GM12878 (cell line): ENCODE data around the gene DDX4. TPM values are rescaled to one million over a fixed set of nuclear protein-coding genes. Genes with fewer than 3 reads are reported as not detected.
A peak's percentile ranks its signal among the peaks of the same experiment; 100 is the strongest.
"Not testable (repeated sequence)": the region's sequence is repeated elsewhere in the genome, so short reads cannot be mapped to it uniquely, and the experiment has no call there.

Experiments
- ATAC-seq: fragments of 200-7000 bp; cut with Tn5 transposase; 3 replicates; pipeline ENCODE4 v1.9.1; 2020; ENCODE audit warnings: mild to moderate bottlenecking, moderate library complexity
- BruUV-seq: library from RNA; stranded (reverse); fragments of 400-500 nt; replicated peaks from 2 replicates; lab custom pipeline; 2021; lab: Mats Ljungman, UMichigan
- CTCF ChIA-PET: fragments of 300-600 bp; sonication (Branson Sonifier 250); formaldehyde crosslinking; extraction: SDS; loops from one replicate; lab custom pipeline; 2021; ENCODE audit warnings: inconsistent platforms; lab: Yijun Ruan, JAX
- POLR2A ChIA-PET: fragments of 350-600 bp; formaldehyde crosslinking; extraction: SDS; loops from one replicate; lab custom pipeline; 2021; ENCODE audit warnings: inconsistent platforms; lab: Charles Lee
- RAD21 ChIA-PET: fragments of 300-600 bp; sonication (Branson Sonifier 250); formaldehyde crosslinking; loops from one replicate; lab custom pipeline; 2023; ENCODE audit warnings: antibody characterized with exemption; ENCODE audit not compliant: unreplicated experiment; lab: Charles Lee
- SMC1A ChIA-PET: fragments of 300-600 bp; sonication (Branson Sonifier 250); formaldehyde crosslinking; loops from one replicate; lab custom pipeline; 2023; ENCODE audit not compliant: unreplicated experiment, uncharacterized antibody; lab: Charles Lee
- DNase-seq: peaks from one replicate; pipeline ENCODE4 v3.0.0-alpha.2; 2011; ENCODE audit warnings: low read depth, low spot score
- FAIRE-seq: peaks from 3 replicates; lab custom pipeline; 2011; peaks lifted over from hg19 to GRCh38; lab: Jason Lieb, UNC
- H2AFZ ChIP-seq: 2 replicates; pipeline ENCODE4 v1.6.0; 2011; ENCODE audit warnings: low read depth, low read length, control low read depth; ENCODE audit not compliant: control insufficient read depth
- H3K27ac ChIP-seq: 2 replicates; pipeline ENCODE4 v1.5.1; 2011; ENCODE audit warnings: control low read depth; ENCODE audit not compliant: control insufficient read depth, insufficient read depth
- H3K27me3 ChIP-seq, 2 experiments: replicated peaks in 1 of 2; 2 replicates each; pipeline versions ENCODE4 v1.6.0 to v1.6.1; 2011; ENCODE audit warnings: low read length in 1 of 2; ENCODE audit not compliant: control insufficient read depth in 2 of 2, insufficient read depth in 2 of 2
- H3K36me3 ChIP-seq, 2 experiments: 2 replicates each; pipeline ENCODE4 v1.5.1; 2011; ENCODE audit warnings: low read length in 1 of 2; ENCODE audit not compliant: control insufficient read depth in 2 of 2, insufficient read depth in 2 of 2
- H3K4me1 ChIP-seq: 2 replicates; pipeline ENCODE4 v1.6.1; 2011; ENCODE audit warnings: mild to moderate bottlenecking, low read length, moderate library complexity, mixed read lengths; ENCODE audit not compliant: control insufficient read depth, insufficient read depth
- H3K4me2 ChIP-seq: 2 replicates; pipeline ENCODE4 v1.6.0; 2011; ENCODE audit warnings: control low read depth; ENCODE audit not compliant: control insufficient read depth, insufficient read depth
- H3K4me3 ChIP-seq: fragments of 200-600 bp; sonication (generic); 2 replicates; pipeline ENCODE4 v1.5.1; 2016
- H3K79me2 ChIP-seq: 2 replicates; pipeline ENCODE4 v1.6.0; 2011; ENCODE audit warnings: low read length; ENCODE audit not compliant: control insufficient read depth, insufficient read depth
- H3K9ac ChIP-seq: 2 replicates; pipeline ENCODE4 v1.8.0; 2011; ENCODE audit warnings: low read length, control low read depth, mixed read lengths; ENCODE audit not compliant: control insufficient read depth, insufficient read depth
- H3K9me3 ChIP-seq: replicated peaks from 3 replicates; pipeline ENCODE4 v1.5.1; 2011; ENCODE audit warnings: mild to moderate bottlenecking, low read length; ENCODE audit not compliant: control insufficient read depth, insufficient read depth
- H4K20me1 ChIP-seq: 2 replicates; pipeline ENCODE4 v1.6.0; 2011; ENCODE audit not compliant: control insufficient read depth, insufficient read depth
- BHLHE40 ChIP-seq, 2 experiments: fragments of 450-650 bp in 1 of 2; IDR thresholded peaks; 2 replicates each; pipeline ENCODE4 v1.6.1; 2011 to 2017; ENCODE audit warnings: low read depth in 2 of 2, borderline replicate concordance in 1 of 2, improper control_type of control experiment in 1 of 2, low read length in 1 of 2, mild to moderate bottlenecking in 1 of 2
- KAT2A ChIP-seq: conservative IDR thresholded peaks from 2 replicates; pipeline ENCODE4 v1.6.1; 2011; ENCODE audit warnings: low read depth, low read length; ENCODE audit not compliant: control insufficient read depth
- RUNX3 ChIP-seq: IDR thresholded peaks from 2 replicates; pipeline ENCODE4 v1.6.1; 2012; ENCODE audit warnings: low read length, inconsistent platforms
- WGBS: methylation state at CpG from one replicate; pipeline ENCODE4 v1.1.6; 2016; ENCODE audit warnings: low lambda C conversion rate; ENCODE audit not compliant: insufficient replicate concordance, insufficient coverage; ENCODE audit errors: missing lambda C conversion rate; 5-methylcytosine and 5-hydroxymethylcytosine counted together
- in situ Hi-C: fragments of 300-500 bp; cut with MboI; formaldehyde crosslinking; loops from 9 replicates; pipeline ENCODE4 v1.14.3; 2018; ENCODE audit warnings: mixed read lengths
- intact Hi-C: fragments of 100-400 bp; cut with micrococcal nuclease; formaldehyde crosslinking; loops from one replicate; pipeline ENCODE4 v1.14.2; 2022; ENCODE audit not compliant: unreplicated experiment
- polyA plus RNA-seq, 11 experiments: library from polyadenylated mRNA; depleted of rRNA in 4 of 11; unstranded in 6 of 11; stranded (reverse) in 5 of 11; fragments of >200 nt; fragmentation: Nextera tagmentation in 4 of 11; fragmentation: Illumina TruSeq in 1 of 11; extraction: Ambion mirVana in 4 of 11; extraction: Trizol in 1 of 11; gene quantifications; 1 replicate in 1 of 11; 2 replicates in 10 of 11; pipeline versions ENCODE4 v1.2.1 to v1.2.3, GENCODE V29; 2011 to 2016; ENCODE audit warnings: inconsistent platforms in 2 of 11, missing spikeins in 2 of 11, low read depth in 1 of 11
- total RNA-seq, 4 experiments: library from RNA; depleted of rRNA in 3 of 4; stranded (reverse); fragments of >200 nt in 3 of 4; fragmentation: Illumina TruSeq in 1 of 4; extraction: Trizol in 1 of 4; gene quantifications; 2 replicates each; pipeline versions ENCODE4 v1.2.1 to v1.2.3, GENCODE V29; 2013 to 2021

Gene DDX4
- total and polyA plus RNA-seq, 10 of the 15 experiments (the other 5 are each of a cell fraction or from before 2014, with no cell fraction given) = 0.05 to 0.36 (median 0.09) TPM; not detected in 4

DNA sequence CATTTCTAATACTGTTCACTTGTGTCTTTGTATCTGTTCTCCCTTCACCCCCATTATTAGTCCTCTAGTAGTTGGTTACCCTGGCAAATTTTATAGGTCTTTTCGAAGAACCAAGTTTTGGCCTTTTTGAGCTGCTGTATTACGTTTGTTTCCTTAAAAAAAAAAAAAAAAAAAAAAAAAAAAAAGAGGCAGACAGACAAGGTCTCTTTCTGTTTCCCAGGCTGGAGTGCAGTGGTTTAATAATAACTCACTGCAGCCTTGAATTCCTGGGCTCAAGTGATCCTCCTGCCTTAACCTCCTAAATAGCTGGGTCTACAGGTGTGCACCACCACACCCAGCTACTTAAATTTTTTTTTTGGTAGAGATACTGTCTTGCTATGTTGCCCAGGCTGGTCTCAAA, 20.9 kb downstream of the DDX4 start (continued):
- no peak for TF ChIP-seq KAT2A

DNA sequence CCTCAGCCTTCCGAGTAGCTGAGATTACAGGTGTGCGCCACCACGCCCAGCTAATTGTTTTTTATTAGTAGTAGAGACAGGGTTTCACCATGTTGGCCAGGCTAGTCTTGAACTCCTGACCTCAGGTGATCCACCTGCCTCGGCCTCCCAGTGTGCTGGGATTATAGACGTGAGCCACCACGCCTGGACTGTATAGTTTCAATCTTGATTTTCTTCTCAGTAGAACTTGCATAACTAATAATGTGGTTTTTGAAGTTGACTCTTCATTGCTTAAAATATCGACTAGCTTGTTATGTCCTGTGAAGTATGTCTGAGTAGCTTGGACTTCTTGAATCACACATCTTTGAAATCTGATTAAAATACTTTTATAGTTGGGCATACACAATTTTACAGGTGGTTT, 23.9 kb downstream of the DDX4 start:
- H2AFZ ChIP-seq, H3K4me3 ChIP-seq, H3K4me1 ChIP-seq, BruUV-seq, FAIRE-seq, H3K4me2 ChIP-seq, H3K36me3 ChIP-seq, H3K27me3 ChIP-seq, H3K27ac ChIP-seq, H4K20me1 ChIP-seq, DNase-seq, H3K9ac ChIP-seq, H3K9me3 ChIP-seq, H3K79me2 ChIP-seq, in situ Hi-C loops, intact Hi-C loops: not testable (repeated sequence)
- ChIA-PET RAD21 (interaction anchor here (0.7 to 1.1 kb wide), 4 partner anchors 9 to 157 kb away, joined by 3 to 5 read pairs (median 4); no protein-coding TSS in a partner anchor), POLR2A (interaction anchor here (0.6 kb wide), 1 partner anchor 467 kb away, joined by 7 read pairs; no protein-coding TSS in a partner anchor), CTCF (interaction anchor here (1.0 kb wide), 1 partner anchor 70 kb away, joined by 4 read pairs; no protein-coding TSS in a partner anchor), SMC1A (interaction anchor here (0.6 to 1.2 kb wide), 4 partner anchors 9 to 48 kb away, joined by 3 to 4 read pairs (median 3); no protein-coding TSS in a partner anchor)
- 10% methylated on average over 7 of the region's 7 CpGs for WGBS
- TF ChIP-seq BHLHE40 (IDR thresholded peaks at IDR 0.05; ENCODE audit: borderline replicate concordance in 1 of 2, low read depth in 2 of 2, low read length in 1 of 2) = peak in 1 of 2 experiments; percentile 26; a peak in 1 of 4 replicates
- peak; percentile 35; the same call in 1 of the 2 replicates for TF ChIP-seq RUNX3
- ATAC-seq = peak; percentile 54
